ENCODE measurements around the gene MTERF2.
A peak's percentile ranks its signal among the peaks of the same experiment; 100 is the strongest.
"Not testable (repeated sequence)": the region's sequence is repeated elsewhere in the genome, so short reads cannot be mapped to it uniquely, and the experiment has no call there.

MTERF2 gene

DNA sequence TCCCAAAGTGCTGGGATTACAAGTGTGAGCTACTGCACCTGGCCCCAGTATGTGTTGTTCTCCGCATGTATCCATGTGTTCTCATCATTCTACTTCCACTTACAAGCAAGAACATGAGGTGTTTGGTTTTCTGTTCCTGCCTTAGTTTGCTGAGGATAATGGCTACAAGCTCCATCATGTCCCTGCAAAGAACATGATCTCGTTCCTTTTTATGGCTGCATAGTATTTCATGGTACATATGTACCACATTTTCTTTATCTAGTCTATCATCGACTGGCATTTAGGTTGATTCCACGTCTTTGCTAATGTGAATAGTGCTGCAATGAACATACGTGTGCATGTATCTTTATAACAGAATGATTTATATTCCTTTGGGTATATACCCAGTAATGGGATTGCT is 9.2 kb upstream of the MTERF2 start:
- intact Hi-C loops (cut with DNase I); DNase-seq: not testable (repeated sequence)

GRCh38 chr12:106994579-106995220 is 7.8 kb upstream of the MTERF2 start:
- DNase-seq = no peak
- intact Hi-C loops (cut with DNase I) = no loop called here

- no peak for DNase-seq
- intact Hi-C loops (cut with DNase I) = loop anchor here (1.0 to 2.0 kb wide), 2 partner anchors 33 to 105 kb away; partner anchors contain the start of genes CRY1 and TMEM263
Measured at GRCh38 chr12:106987846-106988245, 900 bp upstream of the MTERF2 start.

GRCh38 chr12:106986135-106986534 is 811 bp downstream of the MTERF2 start:
- no peak for DNase-seq
- intact Hi-C loops (cut with DNase I) = loop anchor here (2.0 kb wide), 1 partner anchor 107 kb away; the partner anchor contains the start of gene CRY1

GRCh38 chr12:106985479-106985878 is 1.5 kb downstream of the MTERF2 start:
- DNase-seq = no peak
- intact Hi-C loops (cut with DNase I) = no loop called here

DNA sequence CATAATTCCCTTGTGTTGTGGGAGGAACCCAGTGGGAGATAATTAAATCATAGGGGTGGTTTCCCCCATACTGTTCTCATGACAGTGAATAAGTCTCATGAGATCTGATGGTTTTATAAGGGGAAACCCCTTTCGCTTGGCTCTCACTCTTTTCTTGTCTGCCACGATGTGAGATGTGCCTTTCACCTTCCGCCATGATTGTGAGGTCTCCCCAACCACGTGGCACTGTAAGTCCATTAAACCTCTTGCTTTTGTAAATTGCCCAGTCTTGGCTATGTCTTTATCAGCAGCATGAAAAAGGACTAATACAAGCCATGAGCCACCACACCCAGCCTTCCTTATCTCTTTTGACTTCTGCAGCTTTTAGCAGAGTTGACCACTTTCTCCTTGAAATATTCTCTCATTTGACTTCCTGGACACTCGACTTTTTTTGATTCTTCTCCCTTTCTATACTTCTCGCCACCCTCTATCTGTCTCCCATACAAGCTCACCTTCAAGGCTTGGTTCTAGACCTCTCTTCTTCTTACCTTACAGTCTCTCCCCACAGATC is 2.3 kb downstream of the MTERF2 start:
- intact Hi-C loops (cut with DNase I) = no loop called here
- no peak for DNase-seq

- intact Hi-C loops (cut with DNase I) = no loop called here
- DNase-seq = no peak
Measured at GRCh38 chr12:106982229-106982628, 4.7 kb downstream of the MTERF2 start.

DNA sequence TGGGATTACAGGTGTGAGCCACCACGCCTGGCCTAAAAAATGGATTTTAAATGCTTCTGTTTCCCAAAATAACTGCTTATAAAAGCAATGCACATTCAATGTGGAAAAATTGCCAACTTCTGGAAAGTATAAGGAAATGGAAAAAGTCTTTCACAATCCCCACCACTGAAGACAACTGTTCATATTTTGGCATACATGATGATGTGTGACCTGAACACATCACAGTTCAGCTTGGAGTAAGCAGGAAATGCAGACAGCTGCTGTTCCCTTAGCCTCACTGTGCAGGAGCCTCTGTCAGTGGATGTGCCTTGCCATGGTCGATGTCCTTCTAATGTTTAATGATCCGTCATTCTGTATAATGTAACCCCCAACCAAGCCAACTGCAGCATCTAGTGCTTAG is 5.2 kb downstream of the MTERF2 start:
- intact Hi-C loops (cut with DNase I) = no loop called here
- DNase-seq = no peak

DNA sequence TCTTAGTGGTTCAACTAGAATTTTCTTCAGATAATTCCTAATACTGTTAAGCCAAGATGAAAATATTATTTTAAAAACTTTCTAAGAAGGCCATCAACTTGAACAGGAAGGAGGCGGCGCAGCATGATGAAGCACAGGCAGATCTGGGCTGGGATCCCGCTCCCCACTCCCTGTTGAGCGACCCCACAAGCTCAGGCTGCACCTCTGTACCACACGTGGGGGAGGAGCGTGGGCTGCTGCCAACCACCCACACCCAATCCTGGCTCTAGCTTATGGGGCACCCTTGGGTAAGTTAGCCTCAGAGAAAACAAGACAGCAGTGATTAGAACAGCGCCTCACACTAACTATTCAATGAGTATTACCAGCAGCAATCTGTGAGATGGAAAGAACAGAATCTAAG is 6.0 kb downstream of the MTERF2 start:
- intact Hi-C loops (cut with DNase I) = no loop called here
- DNase-seq = no peak

DNA sequence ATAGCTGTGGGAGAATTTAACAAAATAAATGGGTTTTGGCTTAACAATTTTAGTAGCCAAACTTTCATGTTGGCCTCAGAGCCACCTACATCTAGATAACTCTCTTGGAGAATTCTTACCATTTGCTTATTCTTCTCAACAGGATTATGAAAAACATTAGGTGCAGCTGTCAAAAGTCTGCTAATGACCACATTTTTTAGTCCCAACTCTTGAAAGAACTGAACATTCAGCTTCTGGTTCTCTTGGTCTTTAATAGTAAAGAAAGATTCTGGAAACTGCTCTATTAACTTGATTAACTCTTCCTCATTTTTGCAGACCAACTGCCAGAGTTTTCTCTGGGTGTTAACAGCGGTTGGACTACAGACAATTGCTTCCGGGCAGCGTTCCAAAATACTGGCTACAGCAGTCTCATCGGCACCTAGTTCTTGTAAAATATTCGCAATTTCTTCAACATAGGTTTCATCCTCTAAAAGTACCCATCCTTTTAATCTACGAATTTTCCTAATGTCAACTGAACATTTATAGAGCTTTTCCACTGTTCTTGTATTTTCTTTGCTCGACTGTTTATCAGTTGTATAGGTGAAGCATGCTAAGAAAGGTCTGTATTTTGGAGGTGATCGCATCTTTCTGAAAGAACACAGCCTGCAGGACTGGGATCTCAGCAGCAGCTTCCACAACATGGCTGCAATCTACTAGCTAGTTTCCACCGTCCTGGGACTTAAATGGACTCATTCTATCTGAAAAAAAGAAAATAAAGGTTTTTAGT is 8.7 kb downstream of the MTERF2 start:
- peak in 9 of 10 donors; percentile 23 to 85 (median 51) for DNase-seq

DNA sequence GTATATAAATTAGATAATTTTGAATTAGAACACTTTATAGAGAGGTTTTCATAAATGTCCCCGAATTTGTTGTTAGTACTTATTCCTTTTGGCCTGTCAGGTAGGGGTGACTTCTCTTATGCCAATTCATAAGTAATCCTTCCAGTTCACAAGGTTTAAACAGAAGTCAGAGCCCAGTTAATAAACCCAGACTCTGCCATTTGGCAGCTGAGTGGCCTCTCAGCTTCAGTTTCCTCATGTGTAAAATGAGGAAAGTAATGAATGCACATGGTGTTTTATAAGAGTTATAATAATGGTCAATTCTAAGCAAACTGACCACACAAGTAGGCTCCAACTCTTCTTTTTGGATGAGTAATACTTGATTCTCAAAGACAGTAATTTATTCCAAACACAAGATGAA is 10.3 kb downstream of the MTERF2 start:
- intact Hi-C loops (cut with DNase I) = no loop called here
- DNase-seq = no peak

More for the DNA sequence above, 8.7 kb downstream of the MTERF2 start:
- intact Hi-C loops (cut with DNase I) = no loop called here

DNA sequence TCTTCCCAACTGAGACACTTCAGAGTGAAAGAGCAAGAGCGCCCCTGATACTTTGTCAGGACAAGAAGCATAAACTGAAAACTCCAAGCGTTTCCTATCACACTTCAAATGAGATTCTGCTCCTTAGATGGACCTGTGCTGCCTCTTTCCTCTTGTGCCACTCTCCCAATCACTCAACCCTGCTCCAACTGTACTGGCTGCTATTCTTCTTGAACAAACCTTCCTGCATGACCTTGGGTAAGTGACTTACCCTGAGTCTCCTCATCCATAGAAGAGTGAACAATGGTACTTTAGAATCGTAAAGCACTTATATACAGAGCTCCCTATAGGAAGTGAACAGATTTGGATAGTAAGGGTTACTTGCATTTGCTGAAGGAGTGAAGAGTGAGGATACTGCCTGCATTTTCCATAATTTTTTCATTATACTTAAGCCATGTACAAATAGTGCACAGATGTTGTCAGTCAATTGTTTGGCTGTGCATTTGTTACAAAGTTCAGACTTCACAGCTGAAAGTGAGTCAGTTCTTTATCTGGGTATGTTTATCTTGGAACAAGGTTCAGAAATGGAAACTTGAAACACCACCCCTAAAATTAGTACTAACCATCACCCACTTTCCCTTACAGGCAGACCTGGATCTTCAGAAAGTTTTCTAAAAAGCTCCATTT is 10.8 kb downstream of the MTERF2 start:
- intact Hi-C loops (cut with DNase I) = no loop called here
- DNase-seq = no peak

DNA sequence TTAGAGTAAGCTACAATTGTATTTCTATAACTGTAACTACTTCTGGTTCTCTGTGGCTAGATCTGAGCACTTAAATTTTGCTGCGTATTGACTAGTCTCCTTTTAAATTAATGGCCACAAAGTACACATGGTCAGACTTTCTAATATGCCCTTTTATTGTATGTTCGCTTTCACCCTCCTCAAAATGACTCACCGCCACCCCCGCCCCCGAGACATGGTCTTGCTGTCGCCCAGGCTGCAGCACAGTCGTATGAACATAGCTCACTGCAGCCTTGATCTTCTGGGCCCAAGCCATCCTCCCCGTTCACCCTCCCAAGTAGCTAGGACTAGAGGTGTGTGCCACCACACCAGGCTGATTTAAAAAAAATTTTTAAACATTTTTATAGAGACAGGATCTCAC is 11.8 kb downstream of the MTERF2 start:
- intact Hi-C loops (cut with DNase I) = no loop called here
- DNase-seq = no peak

DNA sequence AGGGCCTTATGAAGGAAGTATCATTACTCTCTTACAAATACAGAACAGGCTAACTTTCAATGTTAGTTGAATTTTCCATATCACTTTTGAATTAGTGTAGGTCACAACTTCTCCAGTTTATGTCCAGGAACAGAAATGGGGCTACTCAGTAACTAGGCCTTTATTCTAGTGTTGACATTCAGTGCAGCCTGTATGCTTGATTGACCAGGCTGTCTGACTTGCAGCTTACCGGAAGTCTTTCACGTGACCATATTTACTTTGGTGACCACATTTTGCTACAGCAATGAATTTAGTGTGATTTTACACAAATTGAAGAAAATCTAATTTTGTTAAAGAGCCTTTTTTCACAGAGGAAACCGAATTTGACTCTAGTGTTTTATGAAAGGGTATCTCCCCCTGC is 12.4 kb downstream of the MTERF2 start:
- intact Hi-C loops (cut with DNase I) = no loop called here
- DNase-seq = no peak

GRCh38 chr12:106973545-106973944 is 13.4 kb downstream of the MTERF2 start:
- intact Hi-C loops (cut with DNase I) = no loop called here
- DNase-seq = no peak

- intact Hi-C loops (cut with DNase I) = no loop called here
- no peak for DNase-seq
Measured at GRCh38 chr12:106971065-106971464, 15.9 kb downstream of the MTERF2 start.

- DNase-seq = no peak
- intact Hi-C loops (cut with DNase I) = no loop called here
Measured at GRCh38 chr12:106964526-106964925, 22.4 kb downstream of the MTERF2 start.

DNA sequence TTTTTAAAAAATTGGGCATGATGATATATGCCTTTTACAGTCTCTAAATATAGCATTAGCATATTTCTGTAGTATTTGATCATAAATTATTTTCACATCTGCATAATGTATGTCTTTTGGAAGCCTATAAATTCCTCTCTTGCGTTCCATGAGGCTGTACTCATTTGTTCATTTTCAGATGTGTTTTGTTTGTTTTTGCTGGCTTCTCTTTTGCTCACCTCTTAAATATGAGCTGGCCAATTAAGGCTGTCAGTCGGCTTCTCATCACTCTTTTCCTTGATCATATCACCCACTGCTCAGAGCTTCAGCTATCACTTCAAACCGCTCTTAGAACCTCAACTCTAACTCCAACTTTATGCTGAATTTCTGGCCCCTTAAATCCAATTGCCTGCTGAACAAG is 24.7 kb downstream of the MTERF2 start:
- intact Hi-C loops (cut with DNase I) = no loop called here
- DNase-seq = no peak

GRCh38 chr12:106960443-106960842 is 26.5 kb downstream of the MTERF2 start:
- intact Hi-C loops (cut with DNase I) = no loop called here
- peak in 3 of 10 donors; percentile 26 to 83 (median 82) for DNase-seq

GRCh38 chr12:106957583-106957982 is 29.4 kb downstream of the MTERF2 start:
- intact Hi-C loops (cut with DNase I) = loop anchor here (5.0 kb wide), 1 partner anchor 135 kb away; the partner anchor contains the start of gene CRY1
- no peak for DNase-seq

DNA sequence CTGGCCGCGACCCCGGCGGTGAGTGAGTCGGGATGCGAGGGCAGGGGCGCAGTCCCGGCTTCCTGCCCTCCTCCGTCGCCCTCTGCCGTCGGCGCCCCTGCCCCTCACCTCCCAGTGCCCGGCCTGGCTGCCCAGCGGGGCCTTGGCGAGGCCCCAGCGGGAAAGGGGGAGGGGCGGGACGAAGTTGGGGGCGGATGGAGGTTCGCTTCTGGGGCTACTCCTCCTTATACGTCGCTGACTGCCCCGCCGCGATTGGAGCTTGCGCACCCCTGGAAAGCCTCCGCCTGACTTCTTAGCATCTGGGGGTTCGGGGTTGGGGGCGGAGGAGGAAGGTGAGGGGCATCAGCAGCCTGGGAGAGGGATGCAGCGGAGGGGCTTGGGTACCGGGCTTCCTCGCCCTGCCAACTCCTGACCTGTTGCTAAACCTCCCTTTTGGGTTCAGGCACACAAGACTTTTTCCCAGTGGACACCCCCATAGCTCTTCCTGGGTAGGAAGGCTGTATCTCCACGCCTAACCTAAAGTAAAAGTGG is 30.8 kb downstream of the MTERF2 start:
- intact Hi-C loops (cut with DNase I) = loop anchor here (5.0 kb wide), 1 partner anchor 136 kb away; the partner anchor contains the start of gene CRY1
- DNase-seq = peak in 8 of 10 donors; percentile 14 to 90 (median 41)

Measured in posterior cingulate gyrus (tissue), 11 donors.